Left lung (tissue), 10 donors: Measurements from ENCODE around the gene KDM4B. TPM values are rescaled to one million over a fixed set of nuclear protein-coding genes. Genes with fewer than 3 reads are reported as not detected.

Experiments
- ATAC-seq: fragments of 200-7000 bp; cut with Tn5 transposase; one replicate; pipeline ENCODE4 v1.9.1; 2020; ENCODE audit warnings: moderate library complexity
- DNase-seq, 4 donors: peaks; one replicate each; pipeline ENCODE4 v3.0.0-alpha.2; 2013 to 2020
- H3K27ac ChIP-seq, 2 donors: fragments of 200-600 bp; sonication (generic) in 1 of 2; one replicate each; pipeline versions ENCODE4 v1.5.0 to v1.8.0; 2020 to 2021
- H3K27me3 ChIP-seq, 2 donors: fragments of 200-600 bp; sonication (generic) in 1 of 2; one replicate each; pipeline versions ENCODE4 v1.5.0 to v1.8.0; 2020 to 2021
- H3K36me3 ChIP-seq, 2 donors: fragments of 200-600 bp; sonication (generic) in 1 of 2; one replicate each; pipeline versions ENCODE4 v1.5.0 to v1.8.0; 2020 to 2021
- H3K4me1 ChIP-seq, 2 donors: fragments of 200-600 bp; one replicate each; pipeline ENCODE4 v1.8.0; 2021
- H3K4me3 ChIP-seq, 2 donors: fragments of 200-600 bp; sonication (generic) in 1 of 2; one replicate each; pipeline versions ENCODE4 v1.5.0 to v1.8.0; 2020 to 2021; ENCODE audit warnings: mild to moderate bottlenecking in 1 of 2
- H3K9me3 ChIP-seq, 2 donors: fragments of 200-600 bp; sonication (generic) in 1 of 2; one replicate each; pipeline versions ENCODE4 v1.5.0 to v1.8.0; 2020 to 2021
- intact Hi-C, 2 donors: fragments of 100-400 bp; cut with DNase I; formaldehyde crosslinking; loops; one replicate each; pipeline versions ENCODE4 v1.11.2 to v1.14.2; 2022
- polyA plus RNA-seq, 6 donors: library from polyadenylated mRNA; unstranded; fragments of 120-200 nt; gene quantifications; one replicate each; pipeline ENCODE4 v1.2.1, GENCODE V29; 2013; ENCODE audit not compliant: insufficient read length in 6 of 6
- total RNA-seq, 2 donors: library from RNA; stranded (reverse); fragmentation: NEBNext Ultra II Directional; extraction: Animal tissue kit (Norgen Biotek cat#: 25700); gene quantifications; one replicate each; pipeline ENCODE4 v1.2.1, GENCODE V29; 2021
- TF ChIP-seq, protein P1 (sequence below), 2 donors: fragments of 200-600 bp; sonication (generic) in 1 of 2; IDR thresholded peaks; one replicate each; pipeline versions ENCODE4 v1.5.0 to v1.8.0; 2021; ENCODE audit warnings: antibody characterized with exemption in 2 of 2
- donor health status: DM: no; HTN: yes; CAD: no.
- donor health status: DM: no; HTN: no; CAD: no.

KDM4B gene
- total and polyA plus RNA-seq, 8 donors, result 24.6 to 42.1 (median 31.1) TPM

DNA sequence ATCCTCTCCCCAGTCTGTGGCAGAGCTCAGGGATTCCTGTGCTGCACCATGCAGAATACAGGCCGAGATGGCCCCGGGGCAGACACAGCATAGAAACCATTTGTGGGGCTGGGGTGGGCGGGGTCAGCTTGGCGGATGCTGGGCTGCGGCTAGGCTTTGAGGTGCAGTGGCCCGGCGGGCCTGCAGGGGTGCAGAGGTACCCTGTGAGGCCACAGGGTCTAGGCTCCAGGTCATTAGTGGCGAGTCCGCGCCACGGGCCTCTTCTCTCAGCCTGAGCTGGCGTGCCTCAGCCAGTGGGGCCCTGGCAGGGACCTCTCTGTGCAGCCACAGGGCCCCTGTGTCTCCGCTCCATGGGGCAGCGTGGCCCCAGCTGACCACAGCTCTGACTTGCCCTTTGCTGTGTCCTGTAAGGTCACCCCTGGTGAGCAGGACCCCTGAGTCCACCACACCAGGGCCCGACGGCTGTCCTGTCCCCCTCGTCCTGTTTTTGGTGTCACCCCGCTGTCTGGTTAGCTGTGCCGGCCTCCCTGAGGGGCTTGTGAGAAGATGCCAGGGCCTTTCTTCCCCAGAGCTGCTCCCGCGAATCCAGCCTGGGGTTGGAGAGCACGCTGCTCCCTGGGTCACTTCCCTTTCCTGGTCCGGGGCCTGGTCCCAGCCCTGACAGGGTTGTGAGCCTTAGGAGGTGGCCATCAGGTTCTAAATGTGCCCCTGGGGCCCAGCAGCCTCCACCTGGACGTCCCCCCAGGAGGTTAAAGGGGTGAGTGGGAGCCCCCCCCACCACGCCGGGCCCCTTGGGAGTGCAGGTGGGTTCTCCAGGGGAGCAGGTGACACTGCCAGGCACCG, 12.1 kb downstream of the KDM4B start:
- Histone ChIP-seq H3K36me3 (peaks cover 0 to 8% of the 10 kb centered on the region in 2 donors), H3K27ac (no peak overlapping the region), H3K27me3 (no peaks in the 10 kb centered on the region), H3K9me3 (no peaks in the 10 kb centered on the region), H3K4me3 (no peak overlapping the region), H3K4me1 (peaks cover 29 to 70% of the 10 kb centered on the region in 2 donors)
- TF ChIP-seq, protein P1, sequence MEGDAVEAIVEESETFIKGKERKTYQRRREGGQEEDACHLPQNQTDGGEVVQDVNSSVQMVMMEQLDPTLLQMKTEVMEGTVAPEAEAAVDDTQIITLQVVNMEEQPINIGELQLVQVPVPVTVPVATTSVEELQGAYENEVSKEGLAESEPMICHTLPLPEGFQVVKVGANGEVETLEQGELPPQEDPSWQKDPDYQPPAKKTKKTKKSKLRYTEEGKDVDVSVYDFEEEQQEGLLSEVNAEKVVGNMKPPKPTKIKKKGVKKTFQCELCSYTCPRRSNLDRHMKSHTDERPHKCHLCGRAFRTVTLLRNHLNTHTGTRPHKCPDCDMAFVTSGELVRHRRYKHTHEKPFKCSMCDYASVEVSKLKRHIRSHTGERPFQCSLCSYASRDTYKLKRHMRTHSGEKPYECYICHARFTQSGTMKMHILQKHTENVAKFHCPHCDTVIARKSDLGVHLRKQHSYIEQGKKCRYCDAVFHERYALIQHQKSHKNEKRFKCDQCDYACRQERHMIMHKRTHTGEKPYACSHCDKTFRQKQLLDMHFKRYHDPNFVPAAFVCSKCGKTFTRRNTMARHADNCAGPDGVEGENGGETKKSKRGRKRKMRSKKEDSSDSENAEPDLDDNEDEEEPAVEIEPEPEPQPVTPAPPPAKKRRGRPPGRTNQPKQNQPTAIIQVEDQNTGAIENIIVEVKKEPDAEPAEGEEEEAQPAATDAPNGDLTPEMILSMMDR (IDR thresholded peaks at IDR 0.05), result no peak
- DNase-seq, result no peak
- no peak for ATAC-seq
- intact Hi-C loops, result no loop called here

DNA sequence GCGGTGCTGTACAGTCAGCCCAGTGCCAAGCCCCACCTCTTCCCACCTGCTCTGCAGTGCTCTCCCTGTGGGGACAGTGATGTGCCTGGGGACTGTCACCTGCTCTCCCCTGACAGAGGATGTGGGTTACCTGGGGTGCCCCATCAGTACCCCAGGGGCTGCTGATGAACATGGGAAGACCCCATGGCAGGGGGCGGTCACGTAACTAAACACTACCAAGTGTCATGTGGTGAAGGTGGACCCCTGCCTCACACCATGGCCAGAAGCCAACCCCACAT, 12.7 kb downstream of the KDM4B start:
- TF ChIP-seq, protein P1 (IDR thresholded peaks at IDR 0.05), result no peak
- H3K36me3 ChIP-seq, result peaks cover 0 to 8% of the 10 kb centered on the region in 2 donors
- H3K9me3 ChIP-seq, result no peaks in the 10 kb centered on the region
- intact Hi-C loops, result no loop called here
- H3K4me1 ChIP-seq, result peaks cover 25 to 65% of the 10 kb centered on the region in 2 donors
- H3K27ac ChIP-seq, result no peak overlapping the region
- H3K4me3 ChIP-seq, result no peak overlapping the region
- no peaks in the 10 kb centered on the region for H3K27me3 ChIP-seq
- ATAC-seq (no peak), DNase-seq (no peak)

DNA sequence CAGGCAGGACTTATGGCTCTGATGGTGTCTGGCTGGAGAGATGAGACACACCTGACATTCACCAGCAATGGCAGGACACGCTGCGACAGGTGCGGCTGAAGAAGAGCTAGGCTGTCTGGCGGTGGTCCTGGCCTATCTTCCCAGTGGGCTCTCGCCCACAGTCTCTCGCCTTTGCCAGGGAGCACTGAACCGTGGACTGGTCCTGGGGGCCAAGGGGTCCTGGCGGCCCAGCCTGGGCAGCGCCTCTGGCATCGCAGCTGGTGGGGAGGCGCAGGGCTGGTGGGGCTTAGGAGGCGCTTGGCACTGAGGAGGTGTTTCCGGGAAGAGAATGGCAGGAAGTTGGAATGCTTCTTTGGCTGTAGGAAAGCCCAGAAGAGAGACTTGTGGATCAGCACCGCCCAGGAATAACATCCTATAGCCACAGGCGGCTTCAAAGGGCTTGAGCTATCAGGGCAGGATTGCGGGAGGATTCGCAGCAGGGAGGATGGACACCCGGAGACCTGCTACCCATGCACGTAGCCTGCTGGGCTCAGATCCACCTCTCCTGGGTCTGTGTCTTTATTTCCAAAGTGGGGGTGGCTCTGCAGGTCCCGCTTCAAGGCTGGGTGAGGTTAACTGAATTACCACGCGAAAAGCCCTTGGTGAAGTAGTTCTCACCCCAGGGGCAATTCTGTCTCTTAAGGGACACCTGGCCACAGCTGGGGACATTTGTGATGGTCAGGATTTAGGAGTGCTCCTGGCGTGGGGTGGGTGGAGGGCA, 14.6 kb downstream of the KDM4B start:
- ATAC-seq (no peak), DNase-seq (no peak)
- intact Hi-C loops, result no loop called here
- peak overlapping the region in 1 of 2 donors; percentile 2 for H3K27ac ChIP-seq
- H3K9me3 ChIP-seq, result no peaks in the 10 kb centered on the region
- peaks cover 14 to 60% of the 10 kb centered on the region in 2 donors for H3K4me1 ChIP-seq
- TF ChIP-seq, protein P1 (IDR thresholded peaks at IDR 0.05), result no peak
- peaks cover 0 to 5% of the 10 kb centered on the region in 2 donors for H3K36me3 ChIP-seq
- H3K4me3 ChIP-seq, result no peak overlapping the region
- no peaks in the 10 kb centered on the region for H3K27me3 ChIP-seq

DNA sequence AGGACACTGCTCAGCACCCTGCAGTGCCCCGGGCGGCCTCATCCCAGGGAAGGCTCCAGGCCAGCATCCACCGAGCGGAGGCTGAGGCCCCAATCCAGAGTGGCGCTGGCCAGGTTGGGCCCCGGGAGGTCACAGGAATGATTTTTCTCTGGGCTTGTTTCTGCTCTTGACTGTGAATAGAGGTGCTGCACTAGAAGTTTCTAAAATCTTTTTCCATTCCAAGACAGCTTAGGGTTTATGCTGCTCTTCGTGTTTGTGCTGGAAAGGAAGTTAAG, 15.1 kb downstream of the KDM4B start:
- Histone ChIP-seq H3K4me1 (peaks cover 8 to 60% of the 10 kb centered on the region in 2 donors), H3K9me3 (no peaks in the 10 kb centered on the region), H3K4me3 (no peak overlapping the region), H3K27ac (peak overlapping the region in 1 of 2 donors; percentile 2), H3K36me3 (peaks cover 0 to 5% of the 10 kb centered on the region in 2 donors), H3K27me3 (no peaks in the 10 kb centered on the region)
- intact Hi-C loops, result no loop called here
- TF ChIP-seq, protein P1 (IDR thresholded peaks at IDR 0.05), result no peak
- no peak for ATAC-seq
- DNase-seq, result no peak

DNA sequence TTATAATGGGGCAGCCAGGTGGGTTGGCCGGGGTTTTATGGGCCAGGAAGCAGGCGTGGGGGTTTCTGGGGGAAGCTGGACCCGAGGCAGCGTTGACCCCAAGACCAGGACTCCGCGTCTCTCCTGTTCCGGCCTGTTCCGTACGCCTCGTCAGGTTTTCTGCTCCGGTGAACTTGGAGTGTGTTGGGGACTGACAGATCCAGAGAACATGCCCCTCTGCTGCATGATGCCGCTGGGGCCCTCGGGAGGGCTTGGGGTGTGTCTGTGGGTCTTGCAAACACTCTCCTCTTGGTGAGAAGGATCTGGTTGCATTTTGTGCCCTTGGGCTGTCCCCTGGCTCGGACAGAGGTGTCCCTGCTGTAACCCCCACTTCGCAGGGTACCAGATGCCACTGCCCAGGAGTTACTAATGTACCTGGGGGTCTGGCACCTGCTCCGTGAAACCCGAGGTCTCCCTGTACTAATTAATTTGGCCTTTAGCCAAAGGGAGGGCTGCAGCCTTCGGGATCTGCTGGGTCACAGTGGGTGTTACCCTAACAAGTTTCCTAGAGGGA, 15.6 kb downstream of the KDM4B start:
- Histone ChIP-seq H3K4me1 (peaks cover 5 to 57% of the 10 kb centered on the region in 2 donors), H3K9me3 (no peaks in the 10 kb centered on the region), H3K27ac (no peak overlapping the region), H3K4me3 (no peak overlapping the region), H3K36me3 (peaks cover 0 to 5% of the 10 kb centered on the region in 2 donors), H3K27me3 (no peaks in the 10 kb centered on the region)
- intact Hi-C loops, result no loop called here
- ATAC-seq (no peak), DNase-seq (peak in 1 of 4 donors; percentile 61)
- TF ChIP-seq, protein P1 (IDR thresholded peaks at IDR 0.05), result no peak
